Breast epithelium (tissue), 3 donors: ENCODE results near the gene ARL6IP4.

Source experiments
- CTCF ChIP-seq, 3 donors: fragments of 450-650 bp; IDR thresholded peaks; one replicate each; pipeline ENCODE4 v1.5.1; 2016 to 2017; ENCODE audit warnings: antibody characterized with exemption in 3 of 3, mild to moderate bottlenecking in 3 of 3, moderate library complexity in 3 of 3
- POLR2A ChIP-seq: fragments of 450-650 bp; IDR thresholded peaks from one replicate; pipeline ENCODE4 v1.6.1; 2016; ENCODE audit warnings: antibody characterized with exemption, mild to moderate bottlenecking, moderate library complexity
- POLR2AphosphoS5 ChIP-seq, 3 donors: sonication (generic); formaldehyde crosslinking; IDR thresholded peaks; one replicate each; pipeline ENCODE4 v1.6.1; 2017; ENCODE audit warnings: antibody characterized with exemption in 3 of 3

DNA sequence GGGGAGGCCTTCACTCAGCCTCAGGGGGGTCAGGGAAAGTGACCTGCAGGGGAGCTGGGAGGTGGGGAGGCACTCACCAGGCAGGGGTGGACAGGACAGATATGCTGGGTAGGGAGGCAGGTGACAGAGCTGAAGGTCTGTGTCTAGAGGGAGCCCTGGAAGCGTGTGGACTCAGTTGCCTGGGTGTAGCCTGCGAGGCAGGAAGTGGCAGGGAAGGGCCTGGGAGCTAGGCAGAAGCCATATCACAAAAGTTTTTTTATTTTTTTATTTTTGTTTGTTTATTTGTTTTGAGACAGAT lies 39.3 kb downstream of the ARL6IP4 start:
- TF ChIP-seq CTCF (IDR thresholded peaks at IDR 0.05) (no peak), POLR2A (no peak), POLR2AphosphoS5 (IDR thresholded peaks at IDR 0.05) (no peak)
